AG20443 (cell line): ENCODE measurements around the gene DNAH3.
"Not testable (repeated sequence)": the region's sequence is repeated elsewhere in the genome, so short reads cannot be mapped to it uniquely, and the experiment has no call there.

Experiments
- DNase-seq: peaks from one replicate; pipeline ENCODE4 v3.0.0; 2012; ENCODE audit warnings: low spot score, mixed read lengths

Gene DNAH3

DNA sequence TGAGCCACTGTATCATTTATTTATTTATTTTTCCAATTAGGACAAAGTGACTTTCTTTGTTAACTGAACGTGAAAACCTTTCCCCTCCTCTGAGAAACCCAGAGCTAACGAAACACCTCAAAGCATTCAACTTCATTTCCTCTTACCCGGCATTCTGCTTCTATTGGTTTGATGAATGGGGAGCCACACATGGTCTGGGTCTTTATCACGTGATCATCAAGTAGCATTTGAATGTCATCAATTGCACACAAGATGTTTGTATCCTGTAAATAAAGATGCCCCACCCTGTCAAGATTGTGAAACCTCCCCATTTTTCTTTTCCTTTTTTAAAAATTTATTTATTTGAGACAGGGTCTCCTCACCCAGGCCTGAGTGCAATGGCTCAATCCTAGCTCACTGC is 80.1 kb downstream of the DNAH3 start:
- no peak for DNase-seq

DNA sequence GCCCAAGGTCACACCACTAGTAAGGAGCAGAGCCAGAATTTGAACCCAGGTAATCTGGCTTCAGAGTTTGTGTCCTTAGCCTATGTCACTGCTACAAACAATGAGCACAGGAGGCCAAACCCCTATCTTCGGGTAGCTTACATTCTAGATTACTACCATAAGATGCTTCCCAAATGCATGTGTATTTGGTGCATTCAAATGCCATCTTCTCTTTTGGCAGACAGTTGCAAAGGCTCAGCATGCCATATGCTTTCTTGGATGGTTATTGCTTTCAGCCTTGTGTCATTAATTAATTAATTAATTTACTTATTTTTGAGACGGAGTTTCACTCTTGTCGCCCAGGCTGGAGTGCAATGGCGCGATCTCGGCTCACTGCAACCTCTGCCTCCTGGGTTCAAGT is 80.7 kb downstream of the DNAH3 start:
- no peak for DNase-seq

DNA sequence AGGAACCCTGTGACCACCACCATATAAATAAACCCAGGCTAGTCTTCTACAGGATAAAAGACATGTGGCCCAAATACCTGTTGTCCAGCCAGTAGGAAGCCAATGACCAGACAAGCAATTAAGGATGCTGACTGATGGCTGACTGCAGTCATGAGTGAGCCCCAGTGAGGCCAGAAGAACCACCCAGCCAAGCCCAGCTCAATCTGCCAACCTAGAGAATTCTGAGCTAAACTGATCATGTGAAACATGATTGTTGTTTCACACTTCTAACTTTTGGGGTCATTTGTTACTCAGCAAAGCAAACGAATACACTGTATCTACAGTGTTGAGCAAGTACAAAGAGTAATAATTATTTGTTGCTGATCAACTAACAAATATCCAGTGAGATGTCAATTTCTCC is 86.4 kb downstream of the DNAH3 start:
- DNase-seq: no peak

DNA sequence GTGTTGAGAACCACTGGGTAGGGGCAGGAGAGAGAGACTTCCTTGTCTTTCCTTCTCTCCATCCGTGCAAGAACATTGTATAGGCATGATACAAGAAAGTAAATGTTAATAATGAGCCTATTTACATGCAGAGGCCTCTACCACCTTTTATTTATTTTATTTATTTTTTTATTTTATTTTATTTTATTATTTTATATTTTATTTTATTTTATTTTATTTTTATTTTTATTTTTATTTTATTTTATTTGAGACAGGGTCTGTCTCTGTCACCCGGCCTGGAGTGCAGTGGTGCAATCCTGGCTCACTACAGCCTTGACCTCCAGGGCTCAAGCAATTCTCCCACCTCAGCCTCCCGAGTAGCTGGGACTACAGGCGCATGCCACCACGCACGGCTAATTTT is 87.3 kb downstream of the DNAH3 start:
- DNase-seq: not testable (repeated sequence)

DNA sequence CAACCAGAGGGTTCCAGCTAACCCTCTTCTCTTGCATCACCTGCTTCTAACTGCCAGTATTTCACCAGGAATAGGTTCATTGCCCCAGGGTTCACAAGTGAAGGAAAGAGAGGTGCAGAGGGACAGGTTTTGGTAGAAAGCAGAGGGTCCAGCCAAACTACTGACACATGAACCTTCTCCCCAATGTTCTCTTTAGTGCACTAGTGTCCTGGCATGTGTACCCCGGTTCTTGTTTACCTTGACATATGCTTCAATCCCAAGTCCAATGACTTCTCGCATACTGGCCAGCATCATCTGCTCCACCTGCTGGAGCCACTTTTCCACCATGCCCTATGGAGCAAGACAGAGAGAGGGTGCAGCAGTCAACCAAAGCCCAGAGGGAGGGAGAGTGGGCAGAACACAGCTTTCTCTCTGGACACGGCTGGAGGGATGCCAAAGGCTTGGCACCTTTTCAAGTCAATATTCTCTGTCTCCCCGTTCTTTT is 90.6 kb downstream of the DNAH3 start:
- DNase-seq: no peak

DNA sequence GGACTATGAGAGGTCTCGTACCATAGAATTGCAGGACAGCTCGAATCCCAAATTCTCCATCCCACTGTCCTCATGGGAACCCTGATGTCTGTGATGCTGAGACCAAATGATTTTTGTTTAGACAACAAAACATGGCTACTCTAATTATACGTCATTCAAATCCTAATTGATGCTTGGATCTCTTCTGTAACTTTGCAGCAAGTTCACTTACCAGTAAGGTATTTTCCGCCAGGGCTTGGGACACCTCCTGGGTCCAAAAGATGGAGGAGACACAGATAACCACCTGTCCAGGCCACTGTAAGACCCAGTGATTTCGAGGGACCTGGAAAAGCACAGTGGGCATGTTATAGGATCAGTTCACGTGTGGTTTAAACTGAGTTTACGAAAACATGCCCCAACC is 92.8 kb downstream of the DNAH3 start:
- DNase-seq: no peak

DNA sequence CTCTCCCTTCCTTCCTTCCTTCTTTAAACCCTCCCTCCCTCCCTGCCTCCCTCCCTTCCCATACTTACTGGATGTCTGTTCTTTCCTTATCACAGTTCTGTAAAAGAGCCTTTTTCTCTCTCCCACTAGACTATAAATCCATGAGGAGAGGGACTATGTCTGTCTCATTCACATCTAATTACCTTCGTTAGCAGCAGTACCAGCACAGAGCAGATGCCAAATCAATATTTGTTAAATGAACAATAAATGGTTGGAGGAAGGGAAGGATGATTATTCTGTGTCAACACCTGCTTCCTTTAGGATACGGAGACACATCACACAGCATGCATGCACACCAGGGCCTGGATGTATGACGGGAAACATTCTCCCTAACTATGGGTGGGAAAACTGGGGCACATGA is 94.2 kb downstream of the DNAH3 start:
- DNase-seq: no peak

DNA sequence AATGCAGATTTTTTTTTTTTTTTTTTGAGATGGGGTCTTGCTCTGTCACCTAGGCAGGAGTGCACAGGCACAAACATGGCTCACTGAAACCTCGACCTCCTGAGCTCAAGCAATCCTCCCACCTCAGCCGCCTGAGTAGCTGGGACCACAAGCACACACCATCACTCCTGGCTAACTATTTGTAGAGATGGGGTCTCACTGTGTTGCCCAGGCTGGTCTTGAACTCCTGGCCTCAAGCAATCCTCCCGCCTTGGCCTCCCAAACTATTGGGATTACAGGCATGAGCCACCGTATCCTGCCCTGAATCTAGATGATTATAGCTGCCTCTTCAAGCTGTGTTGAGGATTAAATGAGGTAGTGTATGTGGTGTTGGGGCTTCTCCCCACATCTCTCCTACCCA is 94.9 kb downstream of the DNAH3 start:
- DNase-seq: not testable (repeated sequence)

DNA sequence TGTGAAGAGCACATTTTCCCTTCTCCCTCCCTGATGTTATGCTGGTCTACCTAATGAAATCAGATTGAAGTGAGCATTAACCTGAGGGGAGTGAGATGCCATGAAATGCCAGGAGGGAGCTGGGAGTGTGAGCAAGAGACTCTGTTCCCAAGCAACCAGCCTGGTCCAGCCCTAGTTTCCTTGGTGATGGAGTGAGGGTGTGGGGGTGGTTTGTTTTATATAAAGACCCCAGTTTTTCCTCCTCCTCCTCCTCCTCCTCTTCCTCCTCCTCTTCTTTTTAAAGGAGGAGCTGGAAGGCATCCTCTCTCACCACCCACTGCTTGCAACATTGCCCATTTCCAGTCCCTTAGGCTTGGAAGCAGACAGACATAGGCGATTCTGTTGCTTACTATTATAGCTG is 97.1 kb downstream of the DNAH3 start:
- DNase-seq: no peak

DNA sequence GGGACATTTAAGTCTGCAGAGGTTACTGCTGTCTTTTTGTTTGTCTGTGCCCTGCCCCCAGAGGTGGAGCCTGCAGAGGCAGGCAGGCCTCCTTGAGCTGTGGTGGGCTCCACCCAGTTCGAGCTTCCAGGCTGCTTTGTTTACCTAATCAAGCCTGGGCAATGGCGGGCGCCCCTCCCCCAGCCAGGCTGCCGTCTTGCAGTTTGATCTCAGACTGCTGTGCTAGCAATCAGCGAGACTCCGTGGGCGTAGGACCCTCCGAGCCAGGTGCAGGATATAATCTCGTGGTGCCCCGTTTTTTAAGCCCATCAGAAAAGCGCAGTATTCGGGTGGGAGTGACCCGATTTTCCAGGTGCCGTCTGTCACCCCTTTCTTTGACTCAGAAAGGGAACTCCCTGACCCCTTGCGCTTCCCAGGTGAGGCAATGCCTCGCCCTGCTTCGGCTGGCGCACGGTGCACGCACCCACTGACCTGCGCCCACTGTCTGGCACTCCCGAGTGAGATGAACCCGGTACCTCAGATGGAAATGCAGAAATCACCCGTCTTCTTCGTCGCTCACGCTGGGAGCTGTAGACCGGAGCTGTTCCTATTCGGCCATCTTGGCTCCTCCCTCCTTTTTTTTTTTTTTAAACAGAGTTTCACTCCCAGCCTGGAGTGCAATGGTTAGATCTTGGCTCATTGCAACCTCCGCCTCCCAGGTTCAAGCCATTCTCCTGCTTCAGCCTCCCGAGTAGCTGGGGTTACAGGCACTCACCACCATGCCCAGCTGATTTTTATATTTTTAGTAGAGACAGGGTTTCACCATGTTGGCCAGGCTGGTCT is 102.3 kb downstream of the DNAH3 start:
- not testable (repeated sequence) for DNase-seq

DNA sequence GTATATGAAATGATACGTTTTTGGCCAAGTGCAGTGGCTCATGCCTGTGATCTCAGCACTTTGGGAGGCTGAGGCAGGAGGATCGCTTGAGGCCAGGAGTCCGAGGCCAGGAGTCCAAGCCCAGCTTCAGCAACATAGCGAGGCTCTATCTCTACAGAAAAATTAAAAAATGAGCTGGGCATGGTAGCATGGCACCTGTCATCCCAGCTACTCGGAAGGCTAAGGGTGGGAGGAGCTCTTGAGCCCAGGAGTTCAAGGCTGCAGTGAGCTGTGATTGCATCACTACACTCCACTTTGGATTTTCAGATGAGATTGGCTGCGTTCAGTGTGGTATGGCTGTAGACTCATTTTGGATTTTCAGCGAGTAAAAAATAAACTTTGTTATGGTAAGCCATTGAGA is 112.4 kb downstream of the DNAH3 start:
- no peak for DNase-seq

DNA sequence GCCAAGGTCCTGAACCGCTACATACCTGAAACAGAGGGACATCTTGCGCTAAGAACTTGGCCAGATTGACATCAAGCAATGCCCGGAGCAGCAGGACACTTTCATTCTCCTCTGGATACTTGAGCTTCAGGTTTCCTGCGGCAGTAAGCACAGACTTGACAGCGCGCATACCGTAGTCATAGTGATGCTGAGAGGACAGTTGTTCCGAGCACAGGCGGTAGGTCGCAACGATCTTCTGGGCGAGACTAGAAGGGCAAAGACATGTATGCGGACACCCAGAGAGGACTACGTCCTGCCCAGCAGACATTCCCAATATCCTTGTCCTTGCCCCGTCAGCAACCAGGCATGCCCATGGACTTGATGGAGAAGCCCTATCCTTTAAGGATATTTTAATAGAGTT is 112.9 kb downstream of the DNAH3 start:
- DNase-seq: no peak

DNA sequence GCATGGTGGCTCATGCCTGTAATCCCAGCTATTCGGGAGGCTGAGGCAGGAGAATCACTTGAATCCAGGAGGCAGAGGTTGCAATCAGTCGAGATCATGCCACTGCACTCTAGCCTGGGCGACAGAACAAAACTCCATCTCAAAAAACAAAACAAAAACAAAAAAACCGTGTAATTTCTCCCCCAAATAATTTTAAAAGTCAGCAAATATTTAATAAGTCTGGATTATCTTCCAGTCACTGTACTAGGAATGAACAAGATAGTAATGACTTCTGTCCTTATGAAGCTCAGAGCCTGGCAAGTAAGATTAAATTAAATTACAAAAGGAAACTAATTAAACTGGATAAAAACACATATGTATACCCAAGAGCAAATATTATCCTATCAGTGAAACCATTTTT is 113.5 kb downstream of the DNAH3 start:
- no peak for DNase-seq

DNA sequence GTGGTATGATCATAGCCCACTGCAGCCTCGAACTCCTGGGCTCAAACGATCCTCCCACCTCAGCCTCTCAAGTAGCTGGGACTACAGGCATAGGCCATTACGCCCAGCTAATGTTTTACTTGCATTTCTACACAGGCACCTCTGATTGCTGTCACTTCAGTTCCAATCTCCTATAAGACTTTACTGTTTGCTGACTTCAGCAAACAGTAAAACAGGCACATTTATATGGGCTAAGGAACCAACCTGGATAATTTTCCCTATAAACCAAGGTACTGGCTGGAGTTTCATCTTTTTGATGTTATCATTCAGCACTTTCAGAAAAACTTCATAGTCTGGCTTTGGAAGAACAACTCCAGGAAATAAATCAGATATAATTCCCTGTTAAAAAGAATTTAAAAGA is 114.2 kb downstream of the DNAH3 start:
- DNase-seq: no peak

DNA sequence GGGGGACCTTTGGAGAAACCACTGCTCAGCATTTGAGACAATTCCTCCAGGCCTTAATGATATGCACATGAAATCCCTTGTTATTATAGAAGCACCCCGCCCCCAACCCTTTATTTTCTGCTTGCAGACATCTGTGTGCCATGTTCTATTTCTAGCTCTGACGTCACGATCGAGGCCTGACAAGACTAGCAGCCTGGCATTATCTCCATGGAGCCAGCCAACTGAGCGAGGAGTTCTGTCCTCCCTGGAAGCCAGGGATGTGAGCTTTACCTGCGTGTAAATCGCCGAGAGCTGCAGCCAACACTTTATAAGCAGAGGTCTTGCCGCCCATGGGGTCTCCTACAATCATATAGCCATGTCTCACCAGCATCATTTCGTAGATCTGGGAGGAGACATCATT is 116.9 kb downstream of the DNAH3 start:
- no peak for DNase-seq

DNA sequence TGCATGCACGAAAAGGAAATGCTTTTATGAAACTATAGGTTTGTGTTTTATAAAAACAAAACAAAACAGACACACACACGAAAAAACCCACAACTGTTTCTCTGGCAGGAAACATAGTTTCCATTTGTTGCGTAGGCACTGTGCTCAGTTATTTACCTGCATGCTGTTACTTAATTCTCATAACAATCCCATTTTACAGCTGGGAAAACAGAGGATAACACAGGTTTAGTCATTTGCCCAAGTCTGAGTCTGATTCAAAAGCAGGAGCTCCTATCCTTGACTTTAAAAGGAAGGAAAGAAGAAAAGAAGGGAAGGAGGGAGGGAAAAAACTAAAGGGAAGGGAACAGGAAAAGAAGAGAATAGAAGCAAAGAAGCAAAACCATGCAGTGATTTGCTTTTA is 117.4 kb downstream of the DNAH3 start:
- DNase-seq: no peak

DNA sequence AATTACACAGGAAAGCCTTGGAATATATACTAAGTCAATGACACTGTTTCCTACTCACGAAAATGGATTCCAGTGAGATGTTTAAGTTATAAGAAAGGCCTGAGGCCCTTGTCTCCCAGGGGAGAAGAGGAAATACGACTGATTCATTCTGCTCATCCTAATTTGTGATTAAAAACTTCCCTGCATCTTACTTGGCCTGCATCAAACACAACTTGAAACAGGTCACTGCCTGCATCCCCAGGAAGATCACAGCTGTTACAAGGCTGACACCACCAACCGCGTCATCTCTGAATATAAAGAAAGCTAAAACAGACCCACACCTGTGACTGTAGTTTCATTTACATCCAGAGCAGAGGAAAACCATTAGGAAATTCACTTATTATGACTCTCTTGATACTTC is 121.9 kb downstream of the DNAH3 start:
- DNase-seq: no peak

DNA sequence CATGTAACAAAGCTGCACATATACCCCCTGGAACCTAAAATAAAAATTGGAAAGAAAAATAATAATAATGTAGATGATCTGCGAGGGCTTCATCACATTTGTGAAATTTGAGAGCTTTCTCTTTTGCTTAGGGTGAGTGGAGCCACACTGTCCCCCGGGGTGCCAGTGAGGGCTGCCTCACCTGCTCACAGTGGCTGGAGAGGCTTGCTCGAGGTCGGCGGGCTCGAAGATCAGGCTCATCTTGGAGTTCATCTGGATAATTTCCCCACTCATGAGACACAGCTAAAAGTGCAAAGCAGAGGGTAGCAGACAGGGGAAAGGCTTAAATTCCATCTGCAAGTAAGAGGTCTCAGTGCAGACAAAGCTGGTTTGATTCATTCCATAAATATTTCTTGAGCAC is 123.8 kb downstream of the DNAH3 start:
- DNase-seq: no peak

DNA sequence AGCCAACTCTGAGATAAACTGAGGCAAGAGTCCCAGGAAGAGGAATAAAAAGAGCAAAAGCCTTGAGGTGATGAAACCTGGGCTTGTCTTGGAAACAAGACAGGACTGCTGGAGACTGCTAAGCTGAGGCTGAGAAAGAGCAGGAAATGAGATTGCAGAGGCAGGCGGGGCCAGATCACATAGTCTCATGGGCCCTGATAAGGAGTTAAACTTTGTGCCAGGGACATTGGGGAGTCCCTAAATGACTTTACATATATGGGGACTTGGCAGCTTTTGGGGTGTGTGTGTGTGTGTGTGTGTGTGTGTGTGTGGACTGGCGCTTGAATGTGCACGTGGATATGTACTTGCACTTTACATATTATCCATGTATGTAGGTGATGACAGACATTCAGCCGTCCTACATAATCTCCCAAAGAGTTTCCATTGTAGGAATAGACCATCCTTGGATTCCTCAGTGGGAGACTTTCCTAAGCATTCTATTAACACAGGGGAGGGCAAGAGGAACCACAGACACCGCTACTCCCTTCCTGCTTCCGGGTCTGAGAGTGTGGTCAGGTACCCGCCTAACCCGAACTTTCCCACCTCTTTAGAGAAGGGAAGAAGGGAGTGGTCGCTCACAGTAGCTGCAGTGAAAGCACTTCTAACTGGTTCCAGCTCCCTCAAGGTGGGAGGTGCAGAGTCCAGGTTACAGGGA is 127.0 kb downstream of the DNAH3 start:
- no peak for DNase-seq

DNA sequence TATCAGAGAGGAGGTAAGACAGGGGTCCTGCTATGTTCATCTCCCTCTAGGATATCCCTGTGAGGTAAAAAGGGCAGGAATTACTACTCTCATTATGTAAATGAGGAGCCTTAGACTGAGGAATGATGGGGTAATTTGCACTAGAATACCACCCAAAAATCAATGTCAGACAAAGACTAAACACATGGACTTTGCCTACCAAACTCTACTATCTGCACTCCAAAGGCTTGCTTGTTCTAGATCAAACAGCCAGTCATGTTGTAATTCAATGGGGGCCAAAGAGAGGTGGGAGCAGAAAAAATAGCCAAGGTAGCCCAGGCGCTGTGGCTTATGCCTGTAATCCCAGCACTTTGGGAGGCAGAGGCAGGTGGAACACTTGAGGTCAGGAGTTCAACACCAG is 129.3 kb downstream of the DNAH3 start:
- DNase-seq: no peak

DNA sequence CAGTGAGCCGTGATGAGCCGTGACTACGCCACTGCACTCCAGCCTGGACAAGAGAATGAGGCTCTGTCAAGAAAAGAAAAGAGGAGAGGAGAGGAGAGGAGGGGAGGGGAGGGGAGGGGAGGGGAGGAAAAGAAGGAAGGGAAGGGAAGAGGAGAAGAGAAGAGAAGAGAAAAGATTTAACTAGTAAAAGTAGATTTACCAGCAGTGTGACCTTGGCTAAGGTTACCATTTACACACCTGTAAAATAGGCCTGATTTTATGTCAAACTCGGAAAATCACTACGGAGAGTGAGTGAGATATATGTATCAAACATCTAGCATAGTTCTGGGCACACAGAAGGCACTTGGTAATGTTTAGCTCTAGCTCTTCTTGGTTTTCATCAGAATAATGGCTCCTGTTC is 140.8 kb downstream of the DNAH3 start:
- DNase-seq: no peak

DNA sequence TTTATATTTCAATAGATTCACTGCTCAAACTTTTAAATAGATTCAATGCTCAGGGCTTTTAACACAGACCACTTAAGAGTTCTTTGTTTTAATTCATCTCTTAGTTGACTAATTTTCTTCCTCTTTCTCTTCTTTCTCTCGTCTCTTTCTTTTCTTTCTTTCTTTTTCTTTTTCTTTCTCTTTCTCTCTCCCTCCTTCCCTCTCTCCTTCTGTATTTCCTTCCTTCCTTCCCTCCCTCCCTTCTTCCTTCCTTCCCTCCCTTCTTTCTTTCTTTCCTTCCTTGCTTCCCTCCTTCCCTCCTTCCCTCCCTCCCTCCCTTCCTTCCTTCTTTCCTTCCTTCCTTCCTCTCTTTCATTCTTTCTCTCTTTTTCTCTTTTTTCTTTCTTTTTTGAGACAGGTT is 145.6 kb downstream of the DNAH3 start:
- no peak for DNase-seq

DNA sequence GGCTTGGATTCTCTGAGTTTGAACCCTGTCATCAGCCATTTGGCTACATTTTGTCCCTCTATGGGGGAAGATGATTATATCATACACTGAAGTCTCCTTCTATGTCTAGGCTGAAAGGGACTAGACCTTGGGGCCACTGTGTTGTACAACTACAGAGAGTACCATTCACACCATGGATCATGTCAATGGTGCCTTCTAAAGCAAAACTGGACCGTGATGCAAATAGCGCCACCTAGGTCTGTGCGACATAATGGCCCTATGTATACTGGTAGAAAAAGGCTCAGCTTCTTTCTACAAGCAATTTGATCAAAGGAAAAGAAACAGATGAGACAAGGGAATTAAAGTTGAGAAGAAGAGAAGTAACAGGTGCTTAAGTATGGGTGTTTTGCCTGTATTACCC is 149.4 kb downstream of the DNAH3 start:
- no peak for DNase-seq

DNA sequence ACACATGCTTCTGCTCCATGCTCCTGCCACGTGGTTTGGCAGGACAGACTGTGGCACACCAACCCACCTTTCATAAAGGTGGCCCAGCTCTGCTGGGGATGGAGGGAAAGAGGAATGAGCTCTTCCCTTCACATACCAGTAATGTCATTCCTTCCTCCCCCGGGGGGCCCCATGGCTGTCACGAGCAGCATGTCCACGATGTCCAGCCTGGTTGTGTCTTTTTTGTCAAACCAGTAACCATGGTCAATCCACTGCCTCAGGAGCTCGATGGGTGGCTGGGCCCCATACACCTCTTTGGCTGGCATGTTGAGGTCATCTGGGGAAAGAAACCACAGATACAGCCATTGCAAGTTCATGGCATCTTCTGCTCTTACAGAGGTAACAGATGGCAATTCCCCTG is 153.5 kb downstream of the DNAH3 start:
- DNase-seq: no peak
